ENCODE measurements around the gene RBMS3. TPM values are rescaled to one million over a fixed set of nuclear protein-coding genes. Genes with fewer than 3 reads are reported as not detected.
A peak's percentile ranks its signal among the peaks of the same experiment; 100 is the strongest.

Gene RBMS3
- total and polyA plus RNA-seq, 12 donors = 8.7 to 90.1 (median 51.2) TPM

DNA sequence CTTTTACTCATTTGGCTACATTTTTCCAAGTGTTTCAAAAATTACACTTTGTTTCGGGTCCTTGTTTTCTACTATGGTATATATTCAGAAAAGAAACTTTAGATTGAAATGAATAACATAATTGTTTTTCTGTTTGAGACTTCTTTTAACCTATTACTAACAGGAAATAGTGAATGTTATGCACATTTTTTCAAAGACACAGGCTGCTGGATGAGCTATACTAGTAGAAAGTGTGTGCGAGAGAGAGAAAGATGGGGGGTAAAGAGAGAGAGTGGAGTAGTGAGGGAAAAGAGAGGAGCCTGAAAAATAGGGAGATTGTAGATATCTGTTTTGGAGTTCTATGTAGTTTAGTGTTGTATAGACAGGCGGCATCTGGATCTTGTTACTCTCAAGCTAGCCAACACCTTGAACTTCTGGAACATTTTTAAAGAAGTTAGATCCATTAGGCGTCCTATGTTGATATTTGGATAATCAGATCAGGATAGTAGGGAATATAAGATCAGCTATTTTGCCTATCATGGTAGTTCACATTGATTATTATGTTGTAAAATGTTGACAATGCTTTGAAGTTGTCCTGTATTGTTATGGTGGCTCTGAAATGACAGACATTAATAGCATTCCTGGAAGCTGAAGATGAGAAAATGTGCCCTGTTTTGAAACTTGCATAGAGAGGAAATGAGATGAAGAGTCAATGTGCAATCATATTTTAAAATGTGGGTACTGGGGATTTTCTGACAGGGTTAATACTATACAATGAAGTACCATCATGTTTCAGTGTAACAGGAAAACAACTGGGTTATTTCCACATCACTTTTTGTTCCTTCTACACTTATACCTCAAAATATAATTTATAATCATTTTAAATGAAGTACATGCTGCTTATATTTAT, 2.6 kb downstream of the RBMS3 start:
- Histone ChIP-seq H3K4me3 (peak overlapping the region in 3 of 4 donors; percentile 9 to 77 (median 44)), H3K27me3 (no peaks in the 10 kb centered on the region), H3K36me3 (replicated peaks in 1 of 2) (no peaks in the 10 kb centered on the region), H3K27ac (peak overlapping the region; percentile 1 to 92 (median 80)), H3K9me3 (replicated peaks in 1 of 3) (no peaks in the 10 kb centered on the region), H3K4me1 (replicated peaks in 1 of 2) (peaks cover 8 to 20% of the 10 kb centered on the region in 2 donors)
- 20 to 22% (median 21%) methylated on average over 4 of the region's 4 CpGs for WGBS, 4 donors
- intact Hi-C loops (cut with DNase I) = no loop called here
- no peak for DNase-seq
- TF ChIP-seq POLR2A (IDR thresholded peaks at IDR 0.05) = no peak
- TF ChIP-seq, protein P1, sequence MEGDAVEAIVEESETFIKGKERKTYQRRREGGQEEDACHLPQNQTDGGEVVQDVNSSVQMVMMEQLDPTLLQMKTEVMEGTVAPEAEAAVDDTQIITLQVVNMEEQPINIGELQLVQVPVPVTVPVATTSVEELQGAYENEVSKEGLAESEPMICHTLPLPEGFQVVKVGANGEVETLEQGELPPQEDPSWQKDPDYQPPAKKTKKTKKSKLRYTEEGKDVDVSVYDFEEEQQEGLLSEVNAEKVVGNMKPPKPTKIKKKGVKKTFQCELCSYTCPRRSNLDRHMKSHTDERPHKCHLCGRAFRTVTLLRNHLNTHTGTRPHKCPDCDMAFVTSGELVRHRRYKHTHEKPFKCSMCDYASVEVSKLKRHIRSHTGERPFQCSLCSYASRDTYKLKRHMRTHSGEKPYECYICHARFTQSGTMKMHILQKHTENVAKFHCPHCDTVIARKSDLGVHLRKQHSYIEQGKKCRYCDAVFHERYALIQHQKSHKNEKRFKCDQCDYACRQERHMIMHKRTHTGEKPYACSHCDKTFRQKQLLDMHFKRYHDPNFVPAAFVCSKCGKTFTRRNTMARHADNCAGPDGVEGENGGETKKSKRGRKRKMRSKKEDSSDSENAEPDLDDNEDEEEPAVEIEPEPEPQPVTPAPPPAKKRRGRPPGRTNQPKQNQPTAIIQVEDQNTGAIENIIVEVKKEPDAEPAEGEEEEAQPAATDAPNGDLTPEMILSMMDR (IDR thresholded peaks at IDR 0.05) = no peak

DNA sequence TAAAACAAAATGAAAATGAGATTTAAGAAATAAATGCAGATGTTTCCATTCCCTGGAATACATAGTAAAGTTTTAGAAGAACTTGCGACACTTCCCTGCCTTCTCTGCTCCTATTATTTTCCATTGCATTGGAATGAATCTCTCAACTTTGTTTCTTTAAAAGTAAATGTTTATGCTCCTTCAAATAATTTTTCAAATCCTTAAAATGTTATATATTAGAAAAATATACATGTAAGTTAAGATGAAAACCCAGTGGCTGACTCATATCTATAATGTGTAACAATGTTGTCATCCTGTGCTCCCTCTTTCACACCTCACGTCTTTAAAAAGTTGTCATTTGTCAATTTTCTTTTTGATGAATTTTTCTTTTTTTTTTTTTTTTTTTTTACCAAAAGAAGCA, 3.6 kb downstream of the RBMS3 start:
- intact Hi-C loops (cut with DNase I) = no loop called here
- Histone ChIP-seq H3K27ac (peak overlapping the region in 2 of 5 donors; percentile 88 to 92), H3K4me3 (peak overlapping the region in 1 of 4 donors; percentile 77), H3K9me3 (replicated peaks in 1 of 3) (no peaks in the 10 kb centered on the region), H3K4me1 (replicated peaks in 1 of 2) (peaks cover 8 to 16% of the 10 kb centered on the region in 2 donors), H3K36me3 (replicated peaks in 1 of 2) (no peaks in the 10 kb centered on the region), H3K27me3 (no peaks in the 10 kb centered on the region)
- no peak for DNase-seq
- 48 to 57% (median 52%) methylated on average over 2 of the region's 2 CpGs for WGBS, 4 donors
- TF ChIP-seq, protein P1 (IDR thresholded peaks at IDR 0.05) = no peak
- no peak for TF ChIP-seq POLR2A (IDR thresholded peaks at IDR 0.05)

DNA sequence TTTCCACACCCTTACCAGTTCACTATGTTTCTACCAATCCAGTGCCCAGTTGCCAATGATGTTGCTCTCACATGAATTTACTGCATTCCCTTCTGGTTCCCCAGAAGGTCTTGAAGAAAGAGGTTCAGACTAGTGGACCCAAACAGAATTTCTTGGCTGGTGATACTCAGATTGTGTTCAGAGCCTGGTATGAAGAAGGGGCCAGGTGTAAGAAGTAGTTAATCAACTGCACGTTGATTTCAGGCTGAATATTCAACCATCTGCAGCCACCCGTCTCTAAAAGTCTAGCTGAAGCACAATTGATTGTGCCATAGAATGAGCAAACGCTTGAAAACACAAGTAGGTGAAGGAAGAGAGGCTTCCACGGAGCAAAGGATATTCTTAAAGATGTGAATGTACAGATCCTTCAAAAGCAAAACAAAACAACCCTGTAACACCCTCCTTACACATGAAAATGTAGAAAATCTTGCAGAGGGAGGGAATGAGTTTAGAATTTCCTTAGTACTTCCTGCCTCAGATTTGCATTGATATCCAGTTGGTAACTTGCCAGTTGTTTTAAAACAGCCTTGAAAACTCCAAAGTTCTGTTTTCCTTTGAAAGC, 4.7 kb downstream of the RBMS3 start:
- H3K4me1 ChIP-seq (replicated peaks in 1 of 2) = peaks cover 8 to 22% of the 10 kb centered on the region in 2 donors
- peak overlapping the region; percentile 1 to 77 (median 64) for H3K27ac ChIP-seq
- no peaks in the 10 kb centered on the region for H3K27me3 ChIP-seq
- 5 to 11% (median 8%) methylated on average over 4 of the region's 4 CpGs for WGBS, 4 donors
- H3K4me3 ChIP-seq = peak overlapping the region in 2 of 4 donors; percentile 11 to 77
- intact Hi-C loops (cut with DNase I) = no loop called here
- H3K36me3 ChIP-seq (replicated peaks in 1 of 2) = no peaks in the 10 kb centered on the region
- no peaks in the 10 kb centered on the region for H3K9me3 ChIP-seq (replicated peaks in 1 of 3)
- TF ChIP-seq, protein P1 (IDR thresholded peaks at IDR 0.05) = no peak
- peak in 1 of 2 donors; percentile 38 for TF ChIP-seq POLR2A (IDR thresholded peaks at IDR 0.05)
- DNase-seq = no peak

DNA sequence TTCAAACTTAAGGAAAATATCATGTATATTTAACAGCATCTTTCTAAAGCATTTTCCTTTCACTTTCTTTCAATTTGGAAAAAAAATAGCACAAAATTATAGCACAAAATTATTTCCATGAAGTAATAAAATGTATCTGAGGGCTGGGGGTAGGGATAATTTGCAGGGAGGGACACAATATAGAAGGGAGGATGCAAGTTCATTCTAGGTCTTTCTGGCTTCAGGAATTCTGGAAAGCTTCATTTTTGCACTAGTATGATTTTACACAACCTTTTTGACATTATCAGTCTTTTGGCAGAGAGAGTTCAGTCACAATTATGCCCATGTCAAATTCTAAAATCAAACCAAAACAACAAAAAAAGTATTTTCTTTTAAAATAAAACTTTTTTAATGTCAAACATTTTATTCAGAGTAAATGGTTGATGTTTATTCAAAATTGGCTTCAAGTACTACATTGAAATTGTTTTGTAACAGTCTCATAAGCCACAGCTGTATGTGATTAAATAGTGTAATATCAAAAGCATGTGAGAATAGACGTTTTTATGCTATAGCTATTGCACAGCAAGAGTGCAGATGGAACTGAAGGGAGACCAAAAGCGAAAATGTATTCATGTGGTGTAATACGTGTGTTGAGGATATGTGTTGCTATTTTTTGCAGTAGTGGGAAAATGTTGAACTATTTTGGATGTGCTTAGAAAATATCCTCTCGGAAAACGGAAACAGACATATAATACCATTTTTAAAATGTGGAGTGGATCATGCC, 5.8 kb downstream of the RBMS3 start:
- WGBS, 4 donors = 51 to 63% (median 57%) methylated on average over 5 of the region's 5 CpGs
- H3K36me3 ChIP-seq (replicated peaks in 1 of 2) = no peaks in the 10 kb centered on the region
- TF ChIP-seq, protein P1 (IDR thresholded peaks at IDR 0.05) = no peak
- no peak for TF ChIP-seq POLR2A (IDR thresholded peaks at IDR 0.05)
- H3K27me3 ChIP-seq = no peaks in the 10 kb centered on the region
- peak overlapping the region in 1 of 4 donors; percentile 77 for H3K4me3 ChIP-seq
- DNase-seq = no peak
- H3K4me1 ChIP-seq (replicated peaks in 1 of 2) = peaks cover 8 to 32% of the 10 kb centered on the region in 2 donors
- intact Hi-C loops (cut with DNase I) = no loop called here
- H3K9me3 ChIP-seq (replicated peaks in 1 of 3) = no peaks in the 10 kb centered on the region
- H3K27ac ChIP-seq = peak overlapping the region in 3 of 5 donors; percentile 1 to 77 (median 44)
